KOPT-K1 (cell line): Measurements from ENCODE around the gene IL1RAPL2.
"Not testable (repeated sequence)": the region's sequence is repeated elsewhere in the genome, so short reads cannot be mapped to it uniquely, and the experiment has no call there.

Experiments used
- H3K27ac ChIP-seq: fragments of 200-600 bp; sonication (generic); 2 replicates; pipeline ENCODE4 v1.5.1; 2016; ENCODE audit warnings: antibody characterized with exemption, mild to moderate bottlenecking, low read depth, low read length; ENCODE audit not compliant: poor library complexity, severe bottlenecking
- H3K36me3 ChIP-seq: fragments of 200-600 bp; sonication (generic); 2 replicates; pipeline ENCODE4 v1.5.1; 2017; ENCODE audit warnings: antibody characterized with exemption, mild to moderate bottlenecking, low read length, moderate library complexity; ENCODE audit not compliant: insufficient read depth
- H3K9me3 ChIP-seq: fragments of 200-600 bp; sonication (generic); 2 replicates; pipeline ENCODE4 v1.5.1; 2017; ENCODE audit warnings: antibody characterized with exemption, low read length, mild to moderate bottlenecking; ENCODE audit not compliant: insufficient read depth, poor library complexity, severe bottlenecking

Gene IL1RAPL2

DNA sequence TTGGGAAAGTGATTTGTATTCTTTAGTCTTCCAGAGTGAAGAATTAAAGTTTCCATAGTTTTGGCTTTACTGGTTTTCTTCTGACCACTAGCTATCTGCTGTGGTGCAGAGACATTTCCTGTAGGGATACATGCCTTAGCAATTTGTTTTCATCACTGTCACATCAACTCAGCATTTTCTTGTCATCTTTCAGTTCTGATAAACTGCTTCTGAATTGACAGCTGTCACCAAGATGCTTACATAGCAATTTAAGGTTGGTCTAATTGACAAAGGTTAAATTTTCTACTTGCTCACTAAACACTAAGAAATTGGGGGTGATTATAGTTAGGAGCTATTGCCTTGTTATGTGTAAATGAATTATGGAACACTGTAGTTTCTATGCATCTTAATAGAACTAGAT, 422.0 kb downstream of the IL1RAPL2 start:
- Histone ChIP-seq H3K36me3 (no peaks in the 10 kb centered on the region), H3K27ac (no peak overlapping the region), H3K9me3 (no peaks in the 10 kb centered on the region)

DNA sequence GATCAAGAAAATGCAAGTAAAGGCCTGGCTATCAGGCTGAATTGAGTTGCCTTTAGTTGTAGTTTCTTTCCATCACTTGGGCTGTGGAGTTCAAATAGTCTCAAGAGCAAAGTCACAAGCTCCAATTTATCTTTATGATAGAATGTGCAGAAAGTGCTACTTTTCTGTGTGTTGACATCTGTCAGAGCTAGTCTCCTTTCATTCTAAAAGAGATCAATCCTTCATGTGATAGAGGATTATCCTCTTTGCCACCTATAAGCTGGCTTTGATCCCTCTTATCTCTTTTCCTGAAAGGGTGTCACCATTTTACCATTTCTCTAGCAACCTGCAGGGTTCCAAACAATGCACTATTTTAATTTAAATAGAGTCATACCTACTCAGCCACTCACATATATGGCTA, 429.5 kb downstream of the IL1RAPL2 start:
- Histone ChIP-seq H3K9me3 (no peaks in the 10 kb centered on the region), H3K27ac (no peak overlapping the region), H3K36me3 (no peaks in the 10 kb centered on the region)

DNA sequence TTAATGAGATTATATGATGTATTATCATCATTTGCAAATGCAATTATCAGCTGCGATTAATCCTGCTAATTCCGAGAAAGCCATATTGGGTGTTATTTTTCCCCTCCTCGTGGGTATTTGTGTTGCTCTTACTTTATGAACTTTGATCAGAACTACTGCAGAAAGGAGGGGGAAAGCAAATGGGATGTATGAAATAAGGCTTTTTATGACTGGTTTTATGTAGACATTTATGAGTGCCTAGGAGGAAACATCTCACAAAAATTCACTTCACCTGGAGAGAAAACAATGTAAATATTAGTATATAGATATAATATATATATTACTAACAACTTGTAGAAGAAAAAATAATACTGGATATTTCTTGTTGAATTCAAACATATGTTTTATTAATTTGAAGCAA, 440.1 kb downstream of the IL1RAPL2 start:
- H3K9me3 ChIP-seq: no peaks in the 10 kb centered on the region
- H3K27ac ChIP-seq: no peak overlapping the region
- H3K36me3 ChIP-seq: no peaks in the 10 kb centered on the region

DNA sequence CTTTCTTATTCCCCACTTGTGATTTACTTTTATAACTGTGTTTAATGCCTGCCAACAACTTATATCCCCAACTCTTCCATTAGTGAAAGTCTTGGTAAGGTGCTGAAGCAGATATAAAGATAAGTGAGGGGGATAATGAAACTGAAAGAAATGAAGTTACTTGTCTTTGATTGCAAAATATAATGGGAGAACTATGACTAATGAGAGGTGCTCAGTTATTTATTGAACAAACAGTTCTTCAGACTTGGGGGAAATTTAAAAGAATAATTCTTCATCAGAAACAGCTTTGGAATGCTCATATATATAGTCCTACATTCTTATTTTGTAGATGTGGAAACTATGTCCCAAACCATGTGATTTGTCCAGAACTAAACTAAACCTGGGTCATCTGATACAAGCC, 441.0 kb downstream of the IL1RAPL2 start:
- Histone ChIP-seq H3K36me3 (no peaks in the 10 kb centered on the region), H3K27ac (no peak overlapping the region), H3K9me3 (no peaks in the 10 kb centered on the region)

DNA sequence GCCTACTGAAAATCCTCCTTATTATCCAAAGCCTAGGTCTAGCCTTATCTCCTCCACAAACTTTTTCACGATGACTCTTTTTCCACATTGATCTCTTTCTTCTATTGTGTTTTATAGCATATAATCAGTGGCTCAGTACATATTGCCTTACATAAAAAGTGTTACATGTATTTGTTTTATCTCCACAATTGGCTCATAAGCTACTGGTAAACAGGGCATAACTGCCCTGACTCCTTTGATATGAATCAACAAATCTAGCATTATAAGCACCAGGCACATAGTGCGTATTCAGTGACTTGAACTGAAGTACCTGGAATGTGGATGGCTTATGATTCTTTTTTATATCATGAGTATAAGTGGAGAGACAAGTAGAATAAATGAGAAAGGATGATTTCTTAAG, 447.7 kb downstream of the IL1RAPL2 start:
- no peaks in the 10 kb centered on the region for H3K9me3 ChIP-seq

DNA sequence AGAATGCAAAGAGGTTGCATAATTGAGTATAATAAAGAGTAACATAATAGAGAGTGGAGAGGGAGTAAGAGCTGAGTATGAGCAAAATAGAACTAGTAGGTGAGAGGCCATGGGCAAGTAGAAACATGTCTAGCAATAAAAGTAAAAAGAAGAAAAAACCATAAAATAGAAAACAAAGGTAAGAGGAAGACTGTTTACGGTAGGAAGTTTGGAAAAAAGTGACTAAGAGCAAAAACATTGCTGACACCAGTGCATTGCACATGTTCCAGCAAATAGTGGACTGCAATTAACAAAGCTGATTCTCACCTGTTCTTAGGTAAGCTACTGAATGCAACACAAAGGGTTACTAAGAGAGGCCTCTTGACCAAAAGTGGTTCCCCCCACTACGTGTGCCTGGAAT, 451.6 kb downstream of the IL1RAPL2 start:
- no peak overlapping the region for H3K27ac ChIP-seq
- H3K36me3 ChIP-seq: no peaks in the 10 kb centered on the region

More for the DNA sequence above, 447.7 kb downstream of the IL1RAPL2 start:
- no peak overlapping the region for H3K27ac ChIP-seq
- H3K36me3 ChIP-seq: no peaks in the 10 kb centered on the region

DNA sequence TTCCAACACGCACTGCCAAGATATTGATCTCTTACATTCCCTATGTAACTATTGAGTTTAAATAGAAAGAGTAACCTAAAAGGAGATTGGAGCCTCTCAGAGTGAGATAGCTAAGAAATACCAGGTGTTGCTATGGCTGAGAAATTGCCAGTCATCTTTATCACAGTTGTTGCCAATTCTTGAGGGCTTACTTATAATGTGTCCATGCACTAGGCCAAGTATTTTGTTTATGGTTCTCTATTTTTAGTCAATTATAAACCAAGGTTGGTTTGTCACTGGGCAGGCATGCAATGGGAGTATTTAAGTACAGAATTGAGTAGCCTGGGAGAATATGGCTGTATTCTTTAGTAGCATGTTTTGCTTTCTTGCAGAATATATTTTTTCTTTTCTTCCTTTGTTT, 452.9 kb downstream of the IL1RAPL2 start:
- Histone ChIP-seq H3K36me3 (no peaks in the 10 kb centered on the region), H3K9me3 (no peaks in the 10 kb centered on the region), H3K27ac (no peak overlapping the region)

More for the DNA sequence above, 451.6 kb downstream of the IL1RAPL2 start:
- no peaks in the 10 kb centered on the region for H3K9me3 ChIP-seq

DNA sequence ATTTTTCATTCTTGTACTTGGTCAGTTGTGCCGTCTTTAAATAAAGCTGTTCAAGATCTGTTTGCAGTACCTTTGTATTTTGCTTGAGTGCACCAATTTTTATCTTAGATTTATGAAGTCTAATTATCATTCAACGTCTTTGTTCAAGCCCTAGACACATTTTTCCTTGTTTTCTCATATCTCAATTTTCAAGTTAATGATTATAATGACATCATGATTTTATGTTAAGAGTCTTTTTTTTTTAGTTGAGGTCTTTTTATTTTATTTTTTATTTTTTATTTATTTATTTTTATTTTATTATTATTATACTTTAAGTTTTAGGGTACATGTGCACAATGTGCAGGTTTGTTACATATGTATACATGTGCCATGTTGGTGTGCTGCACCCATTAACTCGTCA, 463.0 kb downstream of the IL1RAPL2 start:
- H3K36me3 ChIP-seq, H3K27ac ChIP-seq, H3K9me3 ChIP-seq: not testable (repeated sequence)

DNA sequence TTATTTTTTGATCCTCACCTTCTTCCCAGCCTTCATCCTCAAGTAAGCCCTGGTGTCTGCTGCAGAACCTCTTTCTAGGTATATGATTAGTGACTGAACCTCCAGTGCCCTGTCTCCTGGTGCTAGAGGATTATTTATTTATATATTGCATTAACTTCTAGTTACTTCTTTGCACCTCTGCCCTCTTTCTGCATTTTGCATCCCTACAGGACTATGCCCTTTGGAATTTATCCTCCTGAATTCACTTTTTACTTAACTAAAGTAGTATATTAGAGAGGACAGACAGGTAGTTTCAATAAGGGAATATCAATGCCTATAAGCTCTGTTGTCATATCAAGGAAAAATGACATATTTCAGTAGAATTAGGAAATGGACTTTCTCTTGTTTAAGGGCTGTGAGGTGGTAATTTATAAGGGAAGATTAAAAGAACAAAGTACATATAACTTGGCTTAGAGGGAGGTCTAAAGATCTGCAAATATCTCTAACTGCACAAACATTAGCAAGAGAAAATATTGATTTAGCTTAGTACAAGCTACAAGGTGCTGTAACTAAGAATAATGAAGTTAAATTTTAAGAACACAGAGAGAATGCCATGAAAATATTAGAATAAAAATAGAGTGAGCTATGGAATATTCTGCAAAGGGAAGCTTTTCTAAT, 472.8 kb downstream of the IL1RAPL2 start:
- Histone ChIP-seq H3K9me3 (no peaks in the 10 kb centered on the region), H3K27ac (no peak overlapping the region), H3K36me3 (no peaks in the 10 kb centered on the region)

DNA sequence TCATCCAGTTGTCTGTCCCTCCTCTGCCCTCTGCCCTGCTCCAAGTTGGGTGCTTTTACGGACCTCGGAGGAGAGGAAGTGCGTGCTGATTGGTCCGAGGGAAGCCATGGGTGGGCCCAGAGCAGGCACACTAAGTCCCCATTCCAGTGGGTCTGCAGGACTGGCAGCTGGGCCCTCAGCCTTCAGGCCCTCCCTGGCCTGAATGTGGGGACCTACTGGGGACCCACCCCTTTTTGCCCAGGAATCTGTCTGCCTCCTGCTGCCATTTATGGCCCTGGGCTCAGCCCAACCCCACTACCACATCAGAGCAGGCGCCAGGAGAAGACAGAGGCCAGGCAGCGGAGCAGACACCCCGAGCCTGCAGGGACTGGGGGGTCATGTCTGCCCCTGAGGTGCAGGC, 484.9 kb downstream of the IL1RAPL2 start:
- H3K27ac ChIP-seq: no peak overlapping the region
- H3K9me3 ChIP-seq: no peaks in the 10 kb centered on the region
- H3K36me3 ChIP-seq: no peaks in the 10 kb centered on the region

DNA sequence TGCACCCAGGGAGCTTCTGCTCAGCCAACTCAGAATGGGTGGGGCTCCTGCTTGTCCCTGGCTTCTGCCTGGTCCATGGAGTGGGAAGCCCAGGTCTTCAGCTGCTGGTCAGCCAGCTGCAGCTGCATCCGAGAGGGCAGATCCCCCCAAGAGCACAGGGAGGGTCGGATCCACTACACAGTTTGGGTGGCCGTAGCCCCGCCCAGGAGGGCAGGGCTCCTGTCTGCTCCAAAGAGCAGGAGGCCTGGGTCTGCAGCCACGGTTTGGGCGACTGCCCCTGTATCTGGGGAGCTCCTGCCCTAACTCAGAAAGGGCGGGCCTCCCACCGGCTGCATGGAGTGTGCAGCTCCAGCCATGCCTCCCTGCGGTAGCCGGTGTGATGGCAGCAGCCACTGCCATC, 485.4 kb downstream of the IL1RAPL2 start:
- Histone ChIP-seq H3K36me3 (no peaks in the 10 kb centered on the region), H3K9me3 (no peaks in the 10 kb centered on the region), H3K27ac (no peak overlapping the region)

DNA sequence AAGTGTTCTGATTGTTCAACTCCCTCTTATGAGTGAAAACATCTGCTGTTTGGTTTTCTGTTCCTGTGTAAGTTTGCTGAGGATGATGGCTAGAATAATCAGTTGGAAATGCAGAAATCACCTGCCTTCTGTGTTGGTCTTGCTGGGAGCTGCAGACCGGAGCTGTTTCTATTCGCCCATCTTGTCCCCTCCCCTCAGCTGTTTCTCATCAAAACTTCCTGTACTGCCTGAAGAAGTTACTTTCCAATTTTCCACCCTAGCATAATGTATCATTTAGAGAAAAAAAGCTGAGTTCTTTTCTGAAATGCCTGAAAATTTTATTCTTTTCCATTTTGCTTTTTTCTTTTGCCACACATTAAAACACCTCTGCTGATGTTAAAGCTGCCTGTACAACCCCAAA, 486.9 kb downstream of the IL1RAPL2 start:
- Histone ChIP-seq H3K27ac (no peak overlapping the region), H3K9me3 (no peaks in the 10 kb centered on the region), H3K36me3 (no peaks in the 10 kb centered on the region)

DNA sequence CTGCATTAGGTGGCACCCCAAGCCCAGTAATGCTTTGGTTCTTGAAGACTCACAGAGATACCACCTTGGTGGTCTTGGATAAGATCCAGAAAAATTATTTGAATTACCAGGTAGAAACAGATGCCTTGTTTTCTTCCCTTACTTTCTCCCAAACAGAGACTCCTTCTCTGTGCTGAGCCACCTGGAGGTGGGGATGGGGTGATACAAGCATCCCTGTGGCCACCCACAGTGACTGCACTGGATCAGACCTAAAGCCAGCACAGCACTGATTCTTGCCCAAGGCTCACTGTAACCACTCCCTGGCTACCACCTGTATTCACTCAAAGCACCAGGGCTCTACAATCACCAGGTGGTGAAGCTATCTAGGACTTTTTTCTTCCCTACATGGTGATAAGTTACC, 497.7 kb downstream of the IL1RAPL2 start:
- Histone ChIP-seq H3K9me3 (no peaks in the 10 kb centered on the region), H3K27ac (no peak overlapping the region), H3K36me3 (no peaks in the 10 kb centered on the region)

DNA sequence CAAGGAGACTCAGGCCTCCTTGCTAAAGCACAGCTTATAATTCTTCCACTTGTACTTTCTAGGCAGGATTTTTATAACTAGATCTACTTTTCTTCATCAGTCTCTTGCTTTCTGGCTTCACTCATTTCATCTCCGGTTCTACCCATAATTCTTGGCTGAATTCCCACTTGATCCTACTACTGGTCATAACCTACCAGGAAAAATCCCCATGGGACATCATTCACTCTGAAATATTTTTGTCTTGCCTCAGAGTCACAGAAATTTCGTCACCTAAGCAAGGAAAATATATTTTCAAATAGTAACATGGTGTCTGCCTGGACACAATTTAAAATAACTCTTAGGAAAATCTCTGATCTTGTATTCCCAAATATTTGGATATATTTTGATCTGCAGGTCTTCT, 532.2 kb downstream of the IL1RAPL2 start:
- no peak overlapping the region for H3K27ac ChIP-seq
- H3K36me3 ChIP-seq: no peaks in the 10 kb centered on the region
- H3K9me3 ChIP-seq: no peaks in the 10 kb centered on the region

DNA sequence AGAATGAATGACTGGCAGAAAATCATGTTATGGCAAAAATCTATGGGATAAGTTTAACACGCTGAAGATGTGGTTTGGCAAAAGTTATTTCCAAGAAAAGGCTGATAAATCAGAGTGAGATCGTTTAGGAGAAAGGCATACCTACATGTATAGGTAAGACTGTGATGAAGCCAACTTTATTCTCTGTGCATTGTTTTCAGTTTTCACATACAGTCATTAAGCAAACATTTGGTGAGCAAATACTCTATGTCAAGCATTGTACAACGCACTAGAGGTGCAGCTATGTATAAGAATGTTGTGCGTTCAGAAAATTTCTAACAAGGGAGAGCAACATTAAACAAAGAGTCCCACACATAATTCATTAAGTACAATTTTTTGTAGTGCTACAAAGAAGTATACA, 532.8 kb downstream of the IL1RAPL2 start:
- no peak overlapping the region for H3K27ac ChIP-seq
- no peaks in the 10 kb centered on the region for H3K36me3 ChIP-seq

DNA sequence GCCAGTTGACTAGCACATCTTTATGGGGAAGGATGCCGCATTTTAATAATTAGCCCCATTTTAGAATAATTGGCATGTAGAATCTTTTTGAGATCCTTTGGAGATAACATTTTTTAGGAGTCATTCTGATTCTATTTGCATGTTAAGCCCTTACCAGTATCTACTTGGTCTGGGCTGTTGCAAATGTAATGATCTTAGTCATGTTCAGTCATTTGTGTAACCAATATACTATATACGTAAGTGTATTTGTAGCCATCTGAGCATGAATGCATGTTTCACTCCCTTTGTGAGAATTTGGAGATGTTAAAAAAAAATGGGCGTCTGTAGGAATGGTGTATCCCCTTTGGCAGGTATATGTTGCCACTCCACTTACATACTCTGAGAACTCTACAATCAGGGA, 535.4 kb downstream of the IL1RAPL2 start:
- Histone ChIP-seq H3K9me3 (no peaks in the 10 kb centered on the region), H3K27ac (no peak overlapping the region), H3K36me3 (no peaks in the 10 kb centered on the region)

More for the DNA sequence above, 532.8 kb downstream of the IL1RAPL2 start:
- no peaks in the 10 kb centered on the region for H3K9me3 ChIP-seq
